ENCODE measurements around the gene ERC2.

Gene ERC2

GRCh38 chr3:55654123-55654760 lies 814.0 kb downstream of the ERC2 start:
- DNase-seq: no peak

GRCh38 chr3:55651011-55651410 lies 817.3 kb downstream of the ERC2 start:
- DNase-seq: no peak

- no peak for DNase-seq
Measured at GRCh38 chr3:55650011-55650410, 818.3 kb downstream of the ERC2 start.

- no peak for DNase-seq
Measured at GRCh38 chr3:55649554-55649953, 818.7 kb downstream of the ERC2 start.

- no peak for DNase-seq
Measured at GRCh38 chr3:55648591-55649318, 819.5 kb downstream of the ERC2 start.

- no peak for DNase-seq
Measured at GRCh38 chr3:55647670-55648069, 820.6 kb downstream of the ERC2 start.

- no peak for DNase-seq
Measured at GRCh38 chr3:55647063-55647462, 821.2 kb downstream of the ERC2 start.

- DNase-seq: no peak
Measured at GRCh38 chr3:55646121-55646520, 822.1 kb downstream of the ERC2 start.

GRCh38 chr3:55645422-55645821 lies 822.8 kb downstream of the ERC2 start:
- DNase-seq: no peak

- no peak for DNase-seq
Measured at GRCh38 chr3:55643283-55643682, 825.0 kb downstream of the ERC2 start.

GRCh38 chr3:55641964-55642363 lies 826.3 kb downstream of the ERC2 start:
- DNase-seq: no peak

- no peak for DNase-seq
Measured at GRCh38 chr3:55639896-55640765, 828.1 kb downstream of the ERC2 start.

GRCh38 chr3:55639143-55639542 lies 829.1 kb downstream of the ERC2 start:
- DNase-seq: no peak

- DNase-seq: no peak
Measured at GRCh38 chr3:55637906-55638638, 830.2 kb downstream of the ERC2 start.

GRCh38 chr3:55636300-55637195 lies 831.7 kb downstream of the ERC2 start:
- DNase-seq: no peak

- no peak for DNase-seq
Measured at GRCh38 chr3:55634345-55634744, 833.9 kb downstream of the ERC2 start.

GRCh38 chr3:55633333-55633732 lies 834.9 kb downstream of the ERC2 start:
- DNase-seq: no peak

GRCh38 chr3:55631766-55632331 lies 836.4 kb downstream of the ERC2 start:
- DNase-seq: no peak

- DNase-seq: no peak
Measured at GRCh38 chr3:55630921-55631299, 837.4 kb downstream of the ERC2 start.

- no peak for DNase-seq
Measured at GRCh38 chr3:55630280-55630920, 837.9 kb downstream of the ERC2 start.

- no peak for DNase-seq
Measured at GRCh38 chr3:55629432-55629831, 838.8 kb downstream of the ERC2 start.
